ENCODE results near the gene ABCG8.

ABCG8 gene

DNA sequence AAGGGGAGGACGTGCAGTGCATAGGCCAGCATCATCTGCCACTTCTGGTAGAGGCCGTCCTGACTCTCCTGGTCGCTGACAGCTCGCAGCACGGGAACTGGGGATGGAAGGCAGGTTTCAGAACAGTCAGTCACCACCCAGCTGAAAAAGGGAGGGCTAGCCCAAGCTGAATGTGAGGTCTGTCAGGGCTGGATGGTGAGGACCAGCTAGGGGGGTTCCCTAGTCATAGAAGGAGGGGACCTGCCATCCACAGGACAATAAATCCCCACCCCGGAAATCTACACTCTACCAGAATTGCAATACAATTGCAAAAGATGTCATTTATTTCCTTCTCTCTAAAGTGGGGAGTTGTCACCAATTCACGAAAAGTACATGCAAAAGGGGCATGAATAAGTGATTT is 15.9 kb upstream of the ABCG8 start:
- POLR2A ChIA-PET = no interaction called here
- CTCF ChIA-PET = no interaction called here
- no peak overlapping the region for H3K4me3 ChIP-seq (ENCODE audit: low read depth, low read length)
- TF ChIP-seq, protein P1, sequence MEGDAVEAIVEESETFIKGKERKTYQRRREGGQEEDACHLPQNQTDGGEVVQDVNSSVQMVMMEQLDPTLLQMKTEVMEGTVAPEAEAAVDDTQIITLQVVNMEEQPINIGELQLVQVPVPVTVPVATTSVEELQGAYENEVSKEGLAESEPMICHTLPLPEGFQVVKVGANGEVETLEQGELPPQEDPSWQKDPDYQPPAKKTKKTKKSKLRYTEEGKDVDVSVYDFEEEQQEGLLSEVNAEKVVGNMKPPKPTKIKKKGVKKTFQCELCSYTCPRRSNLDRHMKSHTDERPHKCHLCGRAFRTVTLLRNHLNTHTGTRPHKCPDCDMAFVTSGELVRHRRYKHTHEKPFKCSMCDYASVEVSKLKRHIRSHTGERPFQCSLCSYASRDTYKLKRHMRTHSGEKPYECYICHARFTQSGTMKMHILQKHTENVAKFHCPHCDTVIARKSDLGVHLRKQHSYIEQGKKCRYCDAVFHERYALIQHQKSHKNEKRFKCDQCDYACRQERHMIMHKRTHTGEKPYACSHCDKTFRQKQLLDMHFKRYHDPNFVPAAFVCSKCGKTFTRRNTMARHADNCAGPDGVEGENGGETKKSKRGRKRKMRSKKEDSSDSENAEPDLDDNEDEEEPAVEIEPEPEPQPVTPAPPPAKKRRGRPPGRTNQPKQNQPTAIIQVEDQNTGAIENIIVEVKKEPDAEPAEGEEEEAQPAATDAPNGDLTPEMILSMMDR (IDR thresholded peaks at IDR 0.05; ENCODE audit: insufficient read depth, low read length, missing control alignments) = no peak
- DNase-seq (ENCODE audit: low read depth, low spot score) = no peak

DNA sequence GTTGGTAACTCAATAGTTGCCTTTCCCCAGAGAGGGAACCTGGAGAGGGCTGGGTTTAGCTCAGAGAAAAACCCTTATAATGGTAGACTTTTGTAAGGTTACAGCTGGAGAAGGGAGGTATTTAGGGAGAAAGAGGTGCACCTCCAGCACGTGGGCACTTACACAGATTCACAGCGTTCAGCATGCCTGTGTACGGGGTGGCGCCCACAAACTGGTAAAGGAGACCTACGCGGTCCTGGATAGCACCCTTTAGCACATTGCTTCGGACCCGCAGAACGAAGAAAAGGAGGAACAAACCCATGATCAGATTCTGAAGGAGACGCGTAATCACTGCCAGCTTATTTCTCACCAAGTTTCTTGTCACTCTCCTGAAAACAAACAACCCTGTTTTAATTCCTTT is 15.0 kb upstream of the ABCG8 start:
- H3K4me3 ChIP-seq (ENCODE audit: low read depth, low read length) = no peak overlapping the region
- CTCF ChIA-PET = no interaction called here
- DNase-seq (ENCODE audit: low read depth, low spot score) = no peak
- TF ChIP-seq, protein P1 (IDR thresholded peaks at IDR 0.05; ENCODE audit: insufficient read depth, low read length, missing control alignments) = no peak
- POLR2A ChIA-PET = no interaction called here

DNA sequence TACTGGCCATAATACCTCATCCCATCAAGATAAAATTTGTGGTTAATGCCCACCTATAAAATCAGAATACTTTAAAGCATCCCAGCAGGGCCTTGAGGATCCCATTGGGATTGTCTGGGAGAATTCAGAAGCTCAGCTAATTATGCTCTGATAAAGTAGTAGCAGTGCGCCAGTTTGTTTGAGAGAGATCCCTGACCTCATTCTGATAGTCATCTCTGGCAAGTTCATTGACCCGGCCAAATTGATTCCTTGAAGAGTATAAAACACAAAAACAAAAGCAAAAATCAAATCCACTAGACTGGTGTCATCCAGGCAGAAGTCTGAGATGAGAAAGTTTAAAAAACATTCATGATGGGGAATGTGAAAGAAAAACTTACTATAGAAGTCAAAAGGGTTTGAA is 14.3 kb upstream of the ABCG8 start:
- ChIA-PET CTCF (no interaction called here), POLR2A (no interaction called here)
- no peak for DNase-seq (ENCODE audit: low read depth, low spot score)
- H3K4me3 ChIP-seq (ENCODE audit: low read depth, low read length) = no peak overlapping the region
- TF ChIP-seq, protein P1 (IDR thresholded peaks at IDR 0.05; ENCODE audit: insufficient read depth, low read length, missing control alignments) = no peak

DNA sequence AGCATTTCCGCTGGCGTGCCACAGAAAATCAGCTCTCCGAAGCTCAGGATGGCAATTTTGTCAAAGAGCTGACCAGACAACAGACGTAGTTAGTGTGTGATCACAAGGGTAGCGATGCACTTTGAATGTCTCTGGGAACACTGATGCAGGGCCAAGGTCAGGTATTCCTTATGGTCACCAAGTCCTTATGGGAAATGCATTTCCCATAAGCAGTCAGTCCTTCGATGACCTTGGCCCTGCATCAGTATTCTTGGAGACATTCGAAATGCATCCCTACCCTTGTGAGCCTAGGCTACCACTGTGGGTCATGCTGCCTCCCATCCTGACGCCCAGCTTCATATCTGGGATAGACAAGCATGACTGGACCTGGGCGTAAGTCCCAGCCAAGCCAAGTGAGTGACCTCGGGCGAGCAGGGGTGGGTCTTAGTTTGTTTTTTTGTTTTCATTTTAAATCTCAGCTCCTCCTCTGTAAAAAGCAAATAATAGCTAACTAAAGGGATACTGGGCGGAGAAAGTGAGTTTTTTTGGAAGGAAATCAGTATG is 13.7 kb upstream of the ABCG8 start:
- TF ChIP-seq, protein P1 (IDR thresholded peaks at IDR 0.05; ENCODE audit: insufficient read depth, low read length, missing control alignments) = no peak
- H3K4me3 ChIP-seq (ENCODE audit: low read depth, low read length) = no peak overlapping the region
- ChIA-PET POLR2A (no interaction called here), CTCF (interaction anchor here (0.9 kb wide), 1 partner anchor 53 kb away, joined by 3 read pairs; no protein-coding TSS in a partner anchor)
- no peak for DNase-seq (ENCODE audit: low read depth, low spot score)

DNA sequence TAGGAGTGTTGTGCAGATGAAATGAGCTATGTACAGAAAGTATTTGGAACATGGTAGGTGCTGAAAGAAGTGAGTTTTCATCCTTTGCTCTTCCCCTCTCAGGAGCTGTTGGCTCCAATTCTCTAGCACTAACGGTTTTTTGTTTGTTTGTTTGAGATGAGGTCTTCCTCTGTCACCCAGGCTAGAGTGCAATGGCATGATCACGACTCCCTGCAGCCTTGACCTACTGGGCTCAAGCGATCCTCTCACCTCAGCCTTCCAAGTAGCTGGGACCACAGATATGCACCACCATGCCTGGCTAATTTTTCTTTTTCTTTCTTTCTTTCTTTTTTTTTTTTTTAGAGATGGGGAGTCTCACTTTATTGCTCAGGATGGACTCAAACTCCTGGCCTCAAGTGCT is 12.9 kb upstream of the ABCG8 start:
- H3K4me3 ChIP-seq (ENCODE audit: low read depth, low read length) = no peak overlapping the region
- no peak for DNase-seq (ENCODE audit: low read depth, low spot score)
- ChIA-PET POLR2A (no interaction called here), CTCF (interaction anchor here (0.9 kb wide), 1 partner anchor 52 kb away, joined by 3 read pairs; no protein-coding TSS in a partner anchor)
- TF ChIP-seq, protein P1 (IDR thresholded peaks at IDR 0.05; ENCODE audit: insufficient read depth, low read length, missing control alignments) = no peak

DNA sequence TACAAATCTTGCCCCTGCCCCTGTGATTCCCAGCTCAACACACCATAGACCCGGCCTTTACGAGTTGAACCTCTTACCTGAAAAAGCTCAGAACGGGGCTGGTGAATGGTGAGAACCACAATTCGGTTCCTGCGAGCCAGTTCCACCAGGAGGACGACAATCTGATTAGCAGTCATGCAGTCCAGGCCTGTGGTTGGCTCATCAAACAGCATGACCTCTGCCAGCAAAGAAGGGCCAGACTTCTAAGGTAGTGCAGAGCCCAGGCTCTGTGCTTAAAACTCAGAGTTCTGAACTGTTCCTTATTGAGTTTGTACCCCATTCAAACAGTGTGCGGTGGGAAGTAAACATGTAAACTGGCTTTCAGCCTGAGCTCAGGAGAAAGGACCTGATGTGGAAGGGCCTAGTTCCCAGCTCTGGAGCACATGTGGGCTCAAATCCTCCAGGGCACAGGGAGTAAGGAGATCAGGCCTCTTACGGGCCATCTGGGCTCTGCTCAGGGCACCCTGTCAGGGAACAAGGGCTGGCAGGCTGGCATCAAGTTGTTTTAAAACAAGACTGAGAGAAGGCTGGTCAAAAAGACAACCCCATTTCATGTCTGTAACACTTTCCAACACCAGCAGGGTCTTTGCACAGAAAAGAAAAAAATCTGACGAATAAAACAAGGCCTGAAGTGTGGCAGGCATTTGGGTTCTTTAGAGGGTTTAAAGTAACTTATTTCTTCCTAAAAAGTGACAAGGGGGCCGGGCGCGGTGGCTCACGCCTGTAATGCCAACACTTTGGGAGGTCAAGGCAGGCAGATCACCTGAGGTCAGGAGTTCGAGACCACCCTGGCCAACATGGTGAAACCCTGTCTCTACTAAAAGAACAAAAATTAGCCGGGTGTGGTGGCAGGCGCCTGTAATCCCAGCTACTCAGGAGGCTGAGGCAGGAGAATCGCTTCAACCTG is 12.2 kb upstream of the ABCG8 start:
- CTCF ChIA-PET = interaction anchor here (1.2 kb wide), 1 partner anchor 52 kb away, joined by 3 read pairs; no protein-coding TSS in a partner anchor
- no peak overlapping the region for H3K4me3 ChIP-seq (ENCODE audit: low read depth, low read length)
- POLR2A ChIA-PET = no interaction called here
- no peak for DNase-seq (ENCODE audit: low read depth, low spot score)
- TF ChIP-seq, protein P1 (IDR thresholded peaks at IDR 0.05; ENCODE audit: insufficient read depth, low read length, missing control alignments) = no peak

All from AG04449 (cell line).